ENCODE measurements around the gene PRPF18.

Gene PRPF18

GRCh38 chr10:13637303-13637856 lies 50.6 kb downstream of the PRPF18 start:
- FAIRE-seq, result no peak
- DNase-seq (ENCODE audit: insufficient read length, low spot score), result no peak

- FAIRE-seq, result no peak
- no peak for DNase-seq (ENCODE audit: insufficient read length, low spot score)
Observed at GRCh38 chr10:13637894-13638293, 51.1 kb downstream of the PRPF18 start.

- DNase-seq (ENCODE audit: insufficient read length, low spot score) (no peak), FAIRE-seq (no peak)
Observed at GRCh38 chr10:13642293-13642692, 55.5 kb downstream of the PRPF18 start.

- DNase-seq (ENCODE audit: insufficient read length, low spot score), result no peak
- FAIRE-seq, result no peak
Observed at GRCh38 chr10:13643016-13643415, 56.3 kb downstream of the PRPF18 start.

GRCh38 chr10:13644866-13645265 lies 58.1 kb downstream of the PRPF18 start:
- no peak for DNase-seq (ENCODE audit: insufficient read length, low spot score)
- no peak for FAIRE-seq

GRCh38 chr10:13648425-13648824 lies 61.7 kb downstream of the PRPF18 start:
- DNase-seq (ENCODE audit: insufficient read length, low spot score), result no peak
- FAIRE-seq, result peak; percentile 44

GRCh38 chr10:13649844-13650520 lies 63.2 kb downstream of the PRPF18 start:
- FAIRE-seq, result no peak
- DNase-seq (ENCODE audit: insufficient read length, low spot score), result no peak

- no peak for DNase-seq (ENCODE audit: insufficient read length, low spot score)
- FAIRE-seq, result no peak
Observed at GRCh38 chr10:13650961-13651360, 64.2 kb downstream of the PRPF18 start.

GRCh38 chr10:13651969-13652720 lies 65.4 kb downstream of the PRPF18 start:
- no peak for DNase-seq (ENCODE audit: insufficient read length, low spot score)
- no peak for FAIRE-seq

GRCh38 chr10:13652860-13653259 lies 66.1 kb downstream of the PRPF18 start:
- DNase-seq (ENCODE audit: insufficient read length, low spot score) (no peak), FAIRE-seq (no peak)

- no peak for FAIRE-seq
- no peak for DNase-seq (ENCODE audit: insufficient read length, low spot score)
Observed at GRCh38 chr10:13654118-13654830, 67.5 kb downstream of the PRPF18 start.

- DNase-seq (ENCODE audit: insufficient read length, low spot score) (no peak), FAIRE-seq (no peak)
Observed at GRCh38 chr10:13654846-13655245, 68.1 kb downstream of the PRPF18 start.

GRCh38 chr10:13656337-13657100 lies 69.8 kb downstream of the PRPF18 start:
- FAIRE-seq (no peak), DNase-seq (ENCODE audit: insufficient read length, low spot score) (no peak)

GRCh38 chr10:13657101-13657680 lies 70.4 kb downstream of the PRPF18 start:
- FAIRE-seq (no peak), DNase-seq (ENCODE audit: insufficient read length, low spot score) (no peak)

- FAIRE-seq (no peak), DNase-seq (ENCODE audit: insufficient read length, low spot score) (no peak)
Observed at GRCh38 chr10:13658264-13658663, 71.5 kb downstream of the PRPF18 start.

- DNase-seq (ENCODE audit: insufficient read length, low spot score) (no peak), FAIRE-seq (peak; percentile 21)
Observed at GRCh38 chr10:13658871-13659685, 72.3 kb downstream of the PRPF18 start.

- peak; percentile 98 for FAIRE-seq
- DNase-seq (ENCODE audit: insufficient read length, low spot score), result peak; percentile 85
Observed at GRCh38 chr10:13659887-13660550, 73.3 kb downstream of the PRPF18 start.

- no peak for FAIRE-seq
Observed at GRCh38 chr10:13660551-13660920, 73.8 kb downstream of the PRPF18 start.

GRCh38 chr10:13661256-13661655 lies 74.5 kb downstream of the PRPF18 start:
- FAIRE-seq, result no peak
- no peak for DNase-seq (ENCODE audit: insufficient read length, low spot score)

More at GRCh38 chr10:13660551-13660920, 73.8 kb downstream of the PRPF18 start:
- DNase-seq (ENCODE audit: insufficient read length, low spot score), result no peak

Data from GM19239 (cell line).